HG02588 (cell line): ENCODE results near the gene CACNG1.
"Not testable (repeated sequence)": the region's sequence is repeated elsewhere in the genome, so short reads cannot be mapped to it uniquely, and the experiment has no call there.

Source experiments
- ATAC-seq: cut with Tn5 transposase; IDR thresholded peaks from one replicate; pipeline ENCODE4 v1.9.1; 2021; ENCODE audit warnings: mild to moderate bottlenecking, moderate library complexity; ENCODE audit not compliant: unreplicated experiment

The CACNG1 gene

DNA sequence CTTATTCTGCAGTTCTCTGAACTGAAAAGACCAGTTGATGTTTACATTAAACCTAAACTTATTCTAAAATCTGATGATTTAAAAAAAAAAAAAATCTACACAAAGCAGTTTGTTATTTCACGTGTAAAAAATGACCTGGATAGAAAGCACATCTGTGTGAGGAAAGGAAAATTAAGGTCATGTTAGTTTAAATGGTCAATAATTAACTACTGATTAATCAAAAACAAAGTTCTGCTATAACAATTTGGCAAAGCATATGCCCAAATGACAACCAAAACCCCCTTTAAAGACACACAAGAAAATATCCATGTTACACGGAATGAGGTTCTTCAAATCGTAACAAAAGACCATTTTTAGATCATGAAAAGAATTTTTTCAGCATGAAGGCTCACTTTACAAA lies 30.4 kb downstream of the CACNG1 start:
- no peak for ATAC-seq

GRCh38 chr17:67076290-67076689 lies 31.9 kb downstream of the CACNG1 start:
- no peak for ATAC-seq

GRCh38 chr17:67078292-67078691 lies 33.9 kb downstream of the CACNG1 start:
- ATAC-seq = no peak

DNA sequence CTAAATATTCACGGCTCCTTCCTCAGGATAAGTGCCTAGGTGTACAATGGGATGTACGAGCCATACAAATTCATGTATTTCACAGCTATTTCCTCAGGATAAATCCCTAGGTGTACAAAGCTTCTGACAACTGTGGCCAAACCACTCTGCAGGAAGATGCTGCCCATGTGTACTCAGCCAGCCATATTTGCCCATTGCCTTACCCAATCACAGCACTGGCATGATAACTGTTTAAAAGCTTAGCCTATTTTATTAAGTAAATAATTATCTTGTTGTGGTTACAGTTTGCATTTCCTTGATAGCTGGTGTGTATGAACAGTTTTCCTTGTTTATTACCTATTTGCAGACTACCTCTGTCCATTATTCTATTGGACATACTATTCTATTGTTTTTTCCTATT lies 35.1 kb downstream of the CACNG1 start:
- ATAC-seq = no peak

DNA sequence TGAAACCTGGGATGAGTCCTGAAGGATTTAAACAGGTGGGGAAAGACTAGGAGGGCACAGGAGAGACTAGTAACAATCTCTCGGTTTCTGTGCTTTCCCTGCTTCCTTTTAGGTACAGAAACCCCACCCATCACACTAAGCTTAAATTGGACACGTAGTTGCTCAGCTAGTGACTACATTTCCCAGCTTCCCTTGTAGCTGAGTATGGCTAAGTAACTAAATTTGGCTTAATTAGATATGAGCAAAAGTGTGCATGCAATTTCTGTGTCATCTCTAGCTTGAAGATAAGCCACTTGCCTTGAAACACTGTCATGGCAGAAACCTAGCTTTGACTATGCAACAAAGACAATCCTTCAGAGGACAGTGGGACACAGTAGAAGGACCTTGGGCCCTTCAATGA lies 36.5 kb downstream of the CACNG1 start:
- no peak for ATAC-seq

GRCh38 chr17:67082107-67082506 lies 37.8 kb downstream of the CACNG1 start:
- ATAC-seq = no peak

- ATAC-seq = no peak
These were observed 41.1 kb downstream of the CACNG1 start for GRCh38 chr17:67085406-67085805.

GRCh38 chr17:67088639-67089038 lies 44.3 kb downstream of the CACNG1 start:
- ATAC-seq = no peak

DNA sequence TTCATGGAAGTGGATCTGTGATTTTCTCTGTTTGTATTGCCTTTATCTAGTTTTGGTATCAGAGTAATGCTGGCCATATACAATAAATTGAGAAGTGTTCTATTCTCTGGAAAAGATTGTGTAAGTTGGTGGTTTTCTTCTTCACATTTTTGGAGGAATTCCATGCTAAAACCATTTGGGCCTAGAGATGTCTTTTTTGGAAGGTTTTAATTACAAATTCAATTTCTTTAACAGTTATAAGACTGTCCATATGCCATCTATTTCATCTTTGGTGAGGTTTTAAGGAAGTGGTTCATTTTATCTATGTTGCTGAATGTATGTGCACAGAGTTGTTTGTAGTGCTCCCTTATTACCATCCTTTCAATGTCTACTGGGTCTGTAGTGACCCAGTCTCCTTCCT lies 46.0 kb downstream of the CACNG1 start:
- ATAC-seq = no peak

- ATAC-seq = no peak
These were observed 47.9 kb downstream of the CACNG1 start for GRCh38 chr17:67092291-67092690.

DNA sequence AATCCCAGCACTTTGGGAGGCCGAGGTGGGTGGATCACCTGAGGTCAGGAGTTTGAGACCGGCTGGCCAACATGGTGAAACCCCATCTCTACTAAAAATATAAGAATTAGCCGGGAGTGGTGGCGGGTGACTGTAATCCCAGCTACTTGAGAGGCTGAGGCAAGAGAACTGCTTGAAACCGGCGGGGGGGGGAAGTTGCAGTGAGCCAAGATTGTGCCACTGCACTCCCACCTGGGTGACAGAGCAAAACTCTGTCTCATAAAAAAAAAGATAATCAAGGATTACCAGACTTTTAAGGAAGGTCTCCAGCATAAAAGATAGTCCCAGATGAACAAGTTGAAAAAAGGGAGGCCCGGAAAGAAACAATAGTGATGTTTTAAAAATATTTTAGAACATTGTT lies 48.4 kb downstream of the CACNG1 start:
- not testable (repeated sequence) for ATAC-seq

DNA sequence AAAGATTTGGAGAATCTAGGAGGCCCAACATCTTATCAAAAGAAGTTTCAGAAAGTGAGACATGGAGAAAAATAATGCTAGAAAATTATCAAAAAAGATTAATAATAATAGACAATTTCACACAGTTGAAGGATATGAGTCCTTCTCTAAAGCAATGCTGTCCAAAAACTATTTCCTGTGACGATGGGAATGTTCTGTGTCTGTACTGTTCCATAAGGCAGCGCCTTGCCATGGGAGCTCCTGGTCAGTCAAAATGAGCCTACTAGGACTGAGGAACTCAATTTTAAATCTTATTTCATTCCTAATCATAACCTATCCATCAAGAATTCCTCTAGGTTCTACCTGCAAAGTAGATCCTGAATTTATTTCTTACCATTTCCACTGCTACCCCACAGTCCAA lies 49.0 kb downstream of the CACNG1 start:
- no peak for ATAC-seq

DNA sequence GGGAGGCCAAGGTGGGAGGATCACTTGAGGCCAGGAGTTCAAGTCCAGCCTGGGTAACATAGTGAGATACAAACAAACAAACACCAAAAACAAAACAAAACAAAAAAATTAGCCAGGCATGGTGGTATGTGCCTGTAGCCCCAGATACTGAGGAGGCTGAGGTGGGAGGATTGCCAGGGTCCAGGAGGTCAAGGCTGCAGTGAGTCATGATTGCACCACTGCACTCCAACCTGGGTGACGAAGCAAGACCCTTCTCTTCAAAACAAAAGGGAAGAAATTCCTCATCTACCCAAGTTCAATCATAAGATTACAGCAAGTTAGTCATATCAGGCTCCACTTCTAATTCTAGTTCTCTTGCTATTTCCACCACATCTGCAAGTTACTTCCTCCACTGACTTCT lies 50.9 kb downstream of the CACNG1 start:
- not testable (repeated sequence) for ATAC-seq

DNA sequence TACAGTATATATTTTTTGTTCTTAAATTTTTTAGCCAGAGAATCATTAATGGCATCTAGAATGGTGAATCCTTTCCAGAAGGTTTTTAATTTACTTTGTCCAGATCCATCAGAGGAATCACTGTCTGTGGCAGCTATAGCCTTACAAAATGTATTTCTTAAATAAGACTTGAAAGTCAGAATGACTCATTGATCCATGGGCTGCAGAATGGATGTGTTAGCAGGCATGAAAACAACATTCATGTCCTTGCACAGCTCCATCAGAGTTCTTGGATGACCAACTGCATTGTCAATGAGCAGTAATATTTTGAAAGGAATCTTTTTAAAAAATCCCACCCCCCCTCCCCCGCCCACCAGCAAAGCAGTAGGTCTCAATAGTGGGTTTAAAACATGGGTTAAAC lies 51.4 kb downstream of the CACNG1 start:
- ATAC-seq = no peak

GRCh38 chr17:67096609-67097008 lies 52.3 kb downstream of the CACNG1 start:
- ATAC-seq = no peak

DNA sequence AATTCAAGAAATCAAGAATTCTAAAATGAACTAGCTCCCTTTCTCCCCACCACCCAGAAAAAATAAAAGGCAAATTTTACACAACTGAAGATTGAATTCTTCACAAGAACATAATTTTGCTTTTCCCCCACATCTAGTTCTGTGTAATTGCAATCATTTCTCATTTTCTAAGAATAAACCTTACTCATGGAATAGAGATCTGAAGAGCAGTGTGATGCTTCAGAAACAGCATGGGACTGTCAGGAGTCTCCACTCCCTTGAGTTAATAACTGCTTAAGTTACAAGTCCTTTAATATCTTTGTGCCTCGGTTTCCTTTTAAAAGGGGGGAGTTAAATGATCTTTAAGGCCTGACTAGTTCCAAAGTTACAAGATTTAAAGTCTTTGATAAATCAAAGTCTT lies 53.7 kb downstream of the CACNG1 start:
- no peak for ATAC-seq

- ATAC-seq = not testable (repeated sequence)
These were observed 60.3 kb downstream of the CACNG1 start for GRCh38 chr17:67104641-67105040.

DNA sequence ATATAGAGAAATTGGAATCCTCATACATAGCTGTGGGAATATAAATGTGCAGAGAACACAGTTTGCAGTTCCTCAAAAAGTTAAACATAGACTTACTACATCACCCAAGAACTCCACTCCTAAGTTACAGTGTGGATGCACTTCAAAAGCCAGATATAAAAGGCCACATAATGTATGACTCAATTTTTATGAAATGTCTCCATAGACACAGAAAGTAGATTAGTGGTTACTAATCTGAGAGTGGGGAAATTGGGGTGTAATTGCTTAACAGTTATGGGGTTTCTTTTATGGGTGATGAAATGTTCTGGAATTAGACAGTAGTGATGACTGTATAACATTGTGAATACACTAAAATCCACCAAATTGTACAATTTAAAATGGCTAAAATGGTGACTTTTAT lies 60.9 kb downstream of the CACNG1 start:
- no peak for ATAC-seq
